Measurements from ENCODE around the gene CYP2E1. TPM values are rescaled to one million over a fixed set of nuclear protein-coding genes. Genes with fewer than 3 reads are reported as not detected.
"Not testable (repeated sequence)": the region's sequence is repeated elsewhere in the genome, so short reads cannot be mapped to it uniquely, and the experiment has no call there.

Gene CYP2E1
- total RNA-seq, 1 donor from 2014 or later, result under 0.01 TPM

- H3K27me3 ChIP-seq (ENCODE audit: control insufficient read depth, insufficient read depth, low read length), result peaks cover 14% of the 10 kb centered on the region
- H3K36me3 ChIP-seq (ENCODE audit: control insufficient read depth, insufficient read depth, low read length), result no peaks in the 10 kb centered on the region
- DNase-seq (ENCODE audit: low read depth) (no peak), FAIRE-seq (no peak)
- no peak overlapping the region for H3K4me3 ChIP-seq (ENCODE audit: low read depth, low read length)
- TF ChIP-seq CTCF (IDR thresholded peaks at IDR 0.05; ENCODE audit: insufficient read depth, low read length, severe bottlenecking), result no peak
These were observed 3.3 kb downstream of the CYP2E1 start for GRCh38 chr10:133530506-133530905.

GRCh38 chr10:133532871-133533270 lies 5.7 kb downstream of the CYP2E1 start:
- Histone ChIP-seq H3K27me3 (ENCODE audit: control insufficient read depth, insufficient read depth, low read length) (peaks cover 14% of the 10 kb centered on the region), H3K4me3 (ENCODE audit: low read depth, low read length) (no peak overlapping the region), H3K36me3 (ENCODE audit: control insufficient read depth, insufficient read depth, low read length) (no peaks in the 10 kb centered on the region)
- FAIRE-seq (no peak), DNase-seq (ENCODE audit: low read depth) (no peak)
- no peak for TF ChIP-seq CTCF (IDR thresholded peaks at IDR 0.05; ENCODE audit: insufficient read depth, low read length, severe bottlenecking)

- no peak overlapping the region for H3K4me3 ChIP-seq (ENCODE audit: low read depth, low read length)
- no peak for DNase-seq (ENCODE audit: low read depth)
- TF ChIP-seq CTCF (IDR thresholded peaks at IDR 0.05; ENCODE audit: insufficient read depth, low read length, severe bottlenecking), result no peak
- no peak for FAIRE-seq
- H3K36me3 ChIP-seq (ENCODE audit: control insufficient read depth, insufficient read depth, low read length), result no peaks in the 10 kb centered on the region
- H3K27me3 ChIP-seq (ENCODE audit: control insufficient read depth, insufficient read depth, low read length), result peaks cover 3% of the 10 kb centered on the region
These were observed 7.3 kb downstream of the CYP2E1 start for GRCh38 chr10:133534417-133534816.

GRCh38 chr10:133536198-133536597 lies 9.0 kb downstream of the CYP2E1 start:
- no peaks in the 10 kb centered on the region for H3K27me3 ChIP-seq (ENCODE audit: control insufficient read depth, insufficient read depth, low read length)
- no peak for TF ChIP-seq CTCF (IDR thresholded peaks at IDR 0.05; ENCODE audit: insufficient read depth, low read length, severe bottlenecking)
- H3K4me3 ChIP-seq (ENCODE audit: low read depth, low read length), result no peak overlapping the region
- DNase-seq (ENCODE audit: low read depth), result no peak
- no peaks in the 10 kb centered on the region for H3K36me3 ChIP-seq (ENCODE audit: control insufficient read depth, insufficient read depth, low read length)
- peak; percentile 47 for FAIRE-seq

GRCh38 chr10:133537546-133538545 lies 10.7 kb downstream of the CYP2E1 start:
- H3K4me3 ChIP-seq (ENCODE audit: low read depth, low read length), result no peak overlapping the region
- no peaks in the 10 kb centered on the region for H3K36me3 ChIP-seq (ENCODE audit: control insufficient read depth, insufficient read depth, low read length)
- no peak for TF ChIP-seq CTCF (IDR thresholded peaks at IDR 0.05; ENCODE audit: insufficient read depth, low read length, severe bottlenecking)
- peak; percentile 8 for DNase-seq (ENCODE audit: low read depth)
- no peak for FAIRE-seq
- no peaks in the 10 kb centered on the region for H3K27me3 ChIP-seq (ENCODE audit: control insufficient read depth, insufficient read depth, low read length)

- not testable (repeated sequence) for H3K36me3 ChIP-seq (ENCODE audit: control insufficient read depth, insufficient read depth, low read length); H3K27me3 ChIP-seq (ENCODE audit: control insufficient read depth, insufficient read depth, low read length); FAIRE-seq; H3K4me3 ChIP-seq (ENCODE audit: low read depth, low read length); DNase-seq (ENCODE audit: low read depth)
These were observed 14.3 kb downstream of the CYP2E1 start for GRCh38 chr10:133541441-133541975.
